Activated CD8-positive, alpha-beta memory T cell treated with anti-CD3 and anti-CD28 coated beads, Interleukin-2, amount 10 ng/mL, durations not matched to agents 7 days and 5 days (primary cell): ENCODE measurements around the gene RMC1. TPM values are rescaled to one million over a fixed set of nuclear protein-coding genes. Genes with fewer than 3 reads are reported as not detected.
"Not testable (repeated sequence)": the region's sequence is repeated elsewhere in the genome, so short reads cannot be mapped to it uniquely, and the experiment has no call there.

Experiments used
- ATAC-seq: fragments of 150-1000 bp; cut with Tn5 transposase; one replicate; pipeline ENCODE4 v1.10.0; 2021; ENCODE audit warnings: moderate library complexity
- CTCF ChIA-PET: fragments of 350-600 bp; sonication (Branson Sonifier 250); formaldehyde crosslinking; loops from one replicate; lab custom pipeline; 2021; ENCODE audit warnings: antibody characterized with exemption; lab: Charles Lee
- DNase-seq: peaks from one replicate; pipeline ENCODE4 v3.0.0-alpha.2; 2020
- H3K27ac Mint-ChIP-seq: one replicate; pipeline ENCODE4 v1.8.0; 2021; ENCODE audit warnings: mild to moderate bottlenecking, mixed read lengths
- H3K27me3 Mint-ChIP-seq: one replicate; pipeline ENCODE4 v1.8.0; 2021; ENCODE audit warnings: mixed read lengths
- H3K36me3 Mint-ChIP-seq: one replicate; pipeline ENCODE4 v1.8.0; 2021; ENCODE audit warnings: mild to moderate bottlenecking, mixed read lengths
- H3K4me1 Mint-ChIP-seq: one replicate; pipeline ENCODE4 v1.8.0; 2021; ENCODE audit warnings: mixed read lengths
- H3K4me3 Mint-ChIP-seq: one replicate; pipeline ENCODE4 v1.8.0; 2021; ENCODE audit warnings: mild to moderate bottlenecking, moderate library complexity, mixed read lengths
- H3K9me3 Mint-ChIP-seq: one replicate; pipeline ENCODE4 v1.8.0; 2022; ENCODE audit warnings: low read depth, mixed read lengths
- total RNA-seq, 2 experiments: library from RNA; stranded (reverse); gene quantifications; one replicate each; pipeline ENCODE4 v1.2.3, GENCODE V29; 2021

The RMC1 gene
- total RNA-seq, 2 experiments from 2014 or later, result 48.7 to 51.7 TPM

DNA sequence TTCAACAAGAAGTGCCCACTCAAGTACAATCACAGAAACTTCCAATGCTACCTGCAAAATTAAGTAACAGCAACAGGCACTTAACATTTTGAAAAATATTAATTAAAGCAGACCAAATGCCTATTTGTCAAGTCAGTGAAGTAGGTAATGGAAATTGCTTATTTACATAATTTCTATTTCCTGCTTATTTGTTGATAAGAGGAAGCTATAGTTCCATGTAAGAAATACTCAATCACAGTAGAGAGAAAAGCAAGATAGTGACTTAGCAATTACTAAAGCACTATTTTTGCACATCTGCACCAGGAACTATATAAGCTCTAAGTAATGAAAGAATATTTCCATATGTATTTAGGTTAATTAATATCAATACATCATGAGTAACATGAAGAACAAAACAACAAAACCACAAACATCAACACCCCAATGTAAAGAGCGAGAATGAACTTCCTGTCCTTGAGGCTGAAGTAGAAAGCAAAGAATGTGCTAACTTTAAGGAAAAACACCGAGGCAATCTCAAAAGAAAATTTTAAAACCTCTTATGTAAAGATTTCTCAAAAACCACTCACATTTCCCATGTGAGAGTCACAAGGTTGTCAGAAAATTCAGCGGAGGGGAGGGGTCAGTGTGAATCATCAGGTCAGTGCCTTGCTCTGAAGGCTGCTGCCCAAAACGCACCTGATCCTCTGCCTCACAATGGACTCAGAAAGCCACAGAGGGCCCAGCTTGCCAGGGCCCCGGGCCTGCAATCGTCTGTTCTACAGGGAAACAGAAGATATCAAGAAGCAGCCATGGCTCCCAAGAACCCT lies 70.5 kb downstream of the RMC1 start:
- ATAC-seq, result peak; percentile 70
- H3K27ac Mint-ChIP-seq, result peak overlapping the region; percentile 81
- peaks cover 38% of the 10 kb centered on the region for H3K4me1 Mint-ChIP-seq
- H3K27me3 Mint-ChIP-seq, result no peaks in the 10 kb centered on the region
- CTCF ChIA-PET, result interaction anchor here (0.8 to 3.7 kb wide), 4 partner anchors 11 to 69 kb away, joined by 3 to 12 read pairs (median 8); no protein-coding TSS in a partner anchor
- peak overlapping the region; percentile 3 for H3K4me3 Mint-ChIP-seq
- no peaks in the 10 kb centered on the region for H3K9me3 Mint-ChIP-seq
- peaks cover 41% of the 10 kb centered on the region for H3K36me3 Mint-ChIP-seq
- peak; percentile 61 for DNase-seq

DNA sequence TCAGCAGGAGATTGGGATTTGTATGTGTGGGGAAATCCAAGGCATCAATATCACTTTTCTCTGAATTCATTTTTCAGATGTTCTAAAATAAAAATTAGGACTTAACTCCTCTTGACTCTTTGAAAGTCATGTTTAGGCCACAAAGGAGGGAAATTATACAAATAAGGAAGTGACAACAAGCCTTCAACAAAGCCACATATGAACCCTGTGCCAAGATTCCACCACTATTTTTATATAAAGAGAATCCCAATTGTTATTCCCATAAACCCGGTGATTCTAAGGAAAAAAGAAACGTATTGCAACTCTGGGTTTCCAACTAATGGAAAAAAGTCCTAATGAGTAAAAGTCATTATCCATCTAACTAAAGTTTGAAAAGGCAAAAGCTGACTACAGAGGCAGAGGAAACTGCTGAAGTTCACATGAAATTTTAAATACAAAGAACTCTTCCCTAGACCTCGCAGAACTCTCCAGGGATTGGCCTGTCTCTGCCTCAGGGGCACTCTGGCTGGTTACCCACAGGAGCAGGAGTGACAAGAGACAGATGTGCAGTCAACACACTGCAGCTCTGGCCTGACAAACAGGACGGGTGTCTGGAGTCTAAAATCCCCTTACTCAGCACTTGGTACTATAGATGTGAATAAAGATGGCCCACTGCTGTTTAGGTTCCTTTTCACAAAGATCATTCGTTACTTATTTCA lies 71.4 kb downstream of the RMC1 start:
- peak overlapping the region; percentile 81 for H3K27ac Mint-ChIP-seq
- peaks cover 38% of the 10 kb centered on the region for H3K4me1 Mint-ChIP-seq
- CTCF ChIA-PET, result interaction anchor here (2.3 to 3.7 kb wide), 2 partner anchors 10 to 59 kb away, joined by 11 to 12 read pairs; no protein-coding TSS in a partner anchor
- DNase-seq, result no peak
- H3K36me3 Mint-ChIP-seq, result peaks cover 36% of the 10 kb centered on the region
- peak overlapping the region; percentile 3 for H3K4me3 Mint-ChIP-seq
- no peaks in the 10 kb centered on the region for H3K27me3 Mint-ChIP-seq
- ATAC-seq, result peak; percentile 26
- no peaks in the 10 kb centered on the region for H3K9me3 Mint-ChIP-seq

DNA sequence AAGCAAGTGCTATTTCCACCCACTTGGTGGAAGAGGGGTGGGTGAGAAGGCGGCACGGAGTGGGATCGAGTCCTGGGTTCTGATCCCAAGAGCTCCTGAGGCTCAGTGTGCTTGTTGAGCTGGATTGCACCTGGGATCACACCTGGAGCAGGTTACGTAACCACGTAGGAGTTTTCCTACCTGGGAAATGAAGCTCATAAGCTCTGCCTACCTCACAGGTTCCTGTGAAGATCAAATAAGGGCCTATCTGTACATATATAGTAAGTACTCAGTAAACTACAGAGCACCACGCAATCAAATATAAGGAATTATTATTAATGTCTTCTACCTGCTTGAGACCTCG lies 72.0 kb downstream of the RMC1 start:
- ATAC-seq, result no peak
- H3K27me3 Mint-ChIP-seq, result no peaks in the 10 kb centered on the region
- peaks cover 33% of the 10 kb centered on the region for H3K36me3 Mint-ChIP-seq
- DNase-seq, result no peak
- H3K4me3 Mint-ChIP-seq, result no peak overlapping the region
- H3K4me1 Mint-ChIP-seq, result peaks cover 40% of the 10 kb centered on the region
- H3K9me3 Mint-ChIP-seq, result no peaks in the 10 kb centered on the region
- peak overlapping the region; percentile 81 for H3K27ac Mint-ChIP-seq
- CTCF ChIA-PET, result interaction anchor here (2.3 to 3.7 kb wide), 2 partner anchors 10 to 60 kb away, joined by 11 to 12 read pairs; no protein-coding TSS in a partner anchor

DNA sequence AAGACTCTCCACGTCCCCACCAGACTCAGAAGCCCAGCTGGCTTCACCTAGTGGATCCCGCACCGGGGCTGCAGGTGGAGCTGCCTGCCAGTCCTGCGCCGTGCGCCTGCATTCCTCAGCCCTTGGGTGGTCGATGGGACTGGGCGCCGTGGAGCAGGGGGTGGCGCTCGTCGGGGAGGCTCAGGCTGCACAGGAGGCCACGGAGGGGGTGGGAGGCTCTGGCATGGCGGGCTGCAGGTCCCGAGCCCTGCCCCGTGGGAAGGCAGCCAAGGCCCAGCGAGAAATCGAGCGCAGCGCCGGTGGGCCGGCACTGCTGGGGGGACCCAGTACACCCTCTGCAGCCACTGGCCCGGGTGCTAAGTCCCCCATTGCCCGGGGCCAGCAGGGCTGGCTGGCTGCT lies 74.2 kb downstream of the RMC1 start:
- DNase-seq, ATAC-seq, H3K27me3 Mint-ChIP-seq, H3K9me3 Mint-ChIP-seq, H3K27ac Mint-ChIP-seq, H3K4me3 Mint-ChIP-seq, CTCF ChIA-PET: not testable (repeated sequence)
- Mint-ChIP-seq H3K4me1 (peaks cover 46% of the 10 kb centered on the region), H3K36me3 (peaks cover 26% of the 10 kb centered on the region)

DNA sequence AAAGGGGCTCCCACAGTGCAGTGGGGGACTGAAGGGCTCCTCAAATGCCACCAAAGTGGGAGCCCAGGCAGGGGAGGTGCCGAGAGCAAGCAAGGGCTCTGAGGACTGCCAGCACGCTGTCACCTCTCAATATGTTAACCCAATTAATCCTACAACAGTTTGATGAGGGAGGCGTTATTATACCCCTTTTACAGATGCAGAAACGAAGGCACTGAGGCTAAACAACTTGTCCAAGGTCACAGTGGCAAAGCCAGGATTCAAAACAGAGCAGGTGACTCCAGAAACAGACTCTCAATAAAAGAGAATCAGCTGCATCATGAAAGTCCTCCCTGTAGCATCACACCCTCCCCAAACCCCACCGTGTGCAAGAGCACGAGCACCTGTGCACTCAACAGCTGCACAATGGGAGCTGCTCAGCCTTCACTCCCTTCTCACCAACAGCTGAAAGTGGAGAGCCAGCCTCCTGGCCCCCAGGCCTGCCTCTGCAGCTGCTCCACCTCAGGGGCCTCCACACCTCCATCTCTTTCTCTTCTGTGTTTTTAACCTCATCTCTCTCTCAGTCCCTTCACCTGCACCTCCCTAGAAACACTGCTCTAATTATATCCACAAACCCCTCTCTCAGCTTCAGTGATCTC lies 74.9 kb downstream of the RMC1 start:
- no peaks in the 10 kb centered on the region for H3K9me3 Mint-ChIP-seq
- peaks cover 47% of the 10 kb centered on the region for H3K4me1 Mint-ChIP-seq
- no peak overlapping the region for H3K4me3 Mint-ChIP-seq
- H3K27ac Mint-ChIP-seq, result peak overlapping the region; percentile 45
- peaks cover 28% of the 10 kb centered on the region for H3K36me3 Mint-ChIP-seq
- H3K27me3 Mint-ChIP-seq, result no peaks in the 10 kb centered on the region
- DNase-seq (no peak), ATAC-seq (no peak)
- CTCF ChIA-PET, result no interaction called here

DNA sequence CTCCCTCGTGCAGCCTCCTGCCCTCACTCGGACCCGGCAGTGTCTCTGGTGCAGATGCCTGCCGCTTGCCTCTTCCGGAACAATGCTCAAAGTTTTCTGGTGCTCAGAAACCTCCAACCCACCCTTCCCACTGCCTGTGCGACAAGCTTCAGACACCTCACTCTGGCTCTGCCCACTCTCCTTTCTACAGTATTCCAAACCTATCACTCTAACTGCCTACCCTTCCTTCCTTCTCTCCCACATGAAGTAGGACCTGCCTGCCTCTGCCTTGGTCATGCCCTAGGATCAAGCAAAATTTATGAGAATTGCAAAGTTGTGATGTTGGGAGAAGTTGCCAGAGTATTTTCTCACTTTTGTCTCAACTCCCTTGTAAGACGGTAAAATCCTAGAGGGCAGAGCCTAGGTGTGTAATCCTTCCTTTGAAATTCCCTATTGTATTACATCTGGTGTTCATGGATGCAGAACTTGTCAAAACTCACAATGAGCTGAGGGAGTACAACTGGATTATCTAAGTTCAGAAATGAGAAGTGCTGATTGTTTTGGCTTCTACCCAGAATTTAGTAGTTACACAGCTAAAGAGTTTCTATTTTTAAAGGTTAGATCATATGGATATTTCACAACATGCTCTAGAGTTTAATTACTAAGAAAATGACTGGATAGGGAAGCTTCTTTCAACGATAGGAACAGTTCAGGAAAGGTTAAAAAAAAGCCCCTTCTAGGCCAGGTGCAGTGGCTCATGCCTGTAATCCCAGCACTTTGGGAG lies 75.8 kb downstream of the RMC1 start:
- Mint-ChIP-seq H3K4me1 (peaks cover 46% of the 10 kb centered on the region), H3K9me3 (no peaks in the 10 kb centered on the region), H3K4me3 (no peak overlapping the region), H3K27ac (no peak overlapping the region), H3K36me3 (peaks cover 27% of the 10 kb centered on the region), H3K27me3 (no peaks in the 10 kb centered on the region)
- DNase-seq (no peak), ATAC-seq (no peak)
- CTCF ChIA-PET, result interaction anchor here (0.7 to 10.4 kb wide), 3 partner anchors 9 to 82 kb away, joined by 3 to 86 read pairs (median 3); no protein-coding TSS in a partner anchor

DNA sequence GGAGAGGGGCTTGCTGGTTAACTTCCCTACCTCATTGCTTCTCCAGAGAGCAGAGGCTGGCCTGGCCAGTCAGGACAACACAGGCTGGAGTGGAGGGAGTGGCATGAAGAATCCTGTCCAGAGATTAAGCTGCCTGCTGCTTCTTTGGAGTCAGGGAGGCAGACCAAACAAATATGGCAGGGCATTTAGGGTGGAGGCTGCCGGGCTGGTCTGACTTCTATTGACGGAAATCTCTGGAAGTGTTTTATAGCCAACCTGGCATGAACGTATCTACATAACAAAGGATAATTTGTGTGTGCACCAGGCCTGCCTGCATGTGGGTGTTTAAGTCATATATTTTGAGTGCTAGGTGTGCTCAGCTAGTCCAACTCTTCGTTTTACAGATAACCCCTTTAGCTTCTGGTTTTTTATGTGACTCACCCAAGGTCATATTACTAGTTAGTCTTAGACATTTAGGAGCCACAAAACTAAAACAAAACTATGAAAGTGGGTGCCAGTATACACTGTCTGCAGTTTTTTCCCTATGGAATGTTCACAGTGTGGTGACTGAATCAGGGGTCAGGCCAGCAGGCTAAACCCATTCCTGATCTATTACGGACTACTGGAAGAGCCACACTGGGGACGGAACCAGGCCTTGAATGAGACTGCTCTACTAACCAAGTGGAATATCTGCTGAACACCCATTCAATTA lies 77.5 kb downstream of the RMC1 start:
- H3K9me3 Mint-ChIP-seq, result no peaks in the 10 kb centered on the region
- H3K4me1 Mint-ChIP-seq, result peaks cover 44% of the 10 kb centered on the region
- H3K27ac Mint-ChIP-seq, result no peak overlapping the region
- H3K36me3 Mint-ChIP-seq, result peaks cover 17% of the 10 kb centered on the region
- CTCF ChIA-PET, result interaction anchor here (1.3 to 10.4 kb wide), 2 partner anchors 64 to 84 kb away, joined by 3 to 86 read pairs; no protein-coding TSS in a partner anchor
- no peaks in the 10 kb centered on the region for H3K27me3 Mint-ChIP-seq
- DNase-seq (no peak), ATAC-seq (no peak)
- no peak overlapping the region for H3K4me3 Mint-ChIP-seq

Other genes with a start within 250 kb of the RMC1 start
- 10 to 100 TPM; 47.9 to 63.4 TPM for gene RIOK3, start 50.2 kb upstream of the RMC1 start, total RNA-seq
- gene NPC1, start 83.0 kb downstream of the RMC1 start, total RNA-seq, result 10 to 100 TPM; 36.1 to 37.4 TPM
- not detected for gene ANKRD29, start 159.4 kb downstream of the RMC1 start, total RNA-seq
- gene LAMA3, start 185.9 kb downstream of the RMC1 start, total RNA-seq, result under 1 TPM in 1 of 2 experiments, not detected in 1; 0.23 TPM